HuH-7 (cell line): ENCODE results near the gene EPB41L2.
"Not testable (repeated sequence)": the region's sequence is repeated elsewhere in the genome, so short reads cannot be mapped to it uniquely, and the experiment has no call there.

Experiments
- DNase-seq: peaks from one replicate; pipeline ENCODE4 v3.0.0; 2011; ENCODE audit warnings: low spot score

The EPB41L2 gene

GRCh38 chr6:130944486-130944885 lies 118.6 kb downstream of the EPB41L2 start:
- no peak for DNase-seq

- peak; percentile 32 for DNase-seq
These were observed 119.3 kb downstream of the EPB41L2 start for GRCh38 chr6:130943738-130944137.

GRCh38 chr6:130942752-130943151 lies 120.3 kb downstream of the EPB41L2 start:
- not testable (repeated sequence) for DNase-seq

DNA sequence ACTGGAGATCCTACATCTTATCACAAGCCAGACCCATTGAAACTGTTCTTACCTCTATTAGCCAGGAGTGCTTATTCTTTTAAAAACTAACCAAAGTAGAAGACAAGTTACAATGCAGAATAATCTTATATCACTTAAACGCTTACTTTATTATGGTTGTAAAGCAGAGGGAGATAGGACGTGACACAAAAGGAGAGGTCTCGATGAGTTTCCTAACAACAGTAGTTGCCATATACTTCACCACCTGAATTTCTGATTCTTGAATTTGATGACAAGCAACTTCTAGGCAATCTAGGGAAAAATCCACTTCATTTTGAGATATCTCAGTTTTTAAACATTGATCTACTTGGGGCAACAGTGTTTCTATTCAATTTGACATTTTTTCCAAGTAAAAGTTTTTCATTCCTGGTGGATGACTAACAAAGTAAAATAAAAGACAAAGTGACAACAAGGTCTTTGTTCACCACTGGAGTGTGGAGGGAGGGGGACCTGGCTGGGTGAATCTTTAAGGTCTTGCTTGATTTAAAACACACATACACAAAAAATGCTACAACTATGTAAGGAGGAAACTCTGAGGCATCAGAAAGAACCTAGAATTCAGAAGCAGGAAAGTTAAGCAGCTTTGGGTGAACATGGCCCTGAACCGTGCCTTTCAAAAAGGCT lies 125.0 kb downstream of the EPB41L2 start:
- no peak for DNase-seq

- no peak for DNase-seq
These were observed 126.1 kb downstream of the EPB41L2 start for GRCh38 chr6:130936933-130937332.

DNA sequence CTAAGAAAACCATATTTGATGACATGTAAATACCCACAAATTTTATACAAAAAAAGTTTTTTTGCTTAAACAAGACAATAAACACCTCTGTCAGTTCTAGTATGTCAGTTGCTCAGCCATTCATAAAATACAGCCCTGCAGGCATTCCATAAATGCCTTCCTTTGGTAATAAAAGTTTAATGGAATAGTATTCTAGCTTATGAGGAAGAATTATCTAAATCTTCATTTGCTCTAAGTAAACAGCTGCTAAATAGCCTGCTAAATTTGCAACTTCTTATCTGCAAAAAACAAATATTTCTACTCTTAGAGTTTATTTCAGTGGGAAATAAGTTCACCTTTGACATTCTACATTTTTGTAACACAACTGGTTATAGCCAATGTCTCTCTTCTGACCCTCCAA lies 127.1 kb downstream of the EPB41L2 start:
- DNase-seq, result no peak

- no peak for DNase-seq
These were observed 128.0 kb downstream of the EPB41L2 start for GRCh38 chr6:130934848-130935585.

GRCh38 chr6:130933712-130934200 lies 129.3 kb downstream of the EPB41L2 start:
- DNase-seq, result no peak

- DNase-seq, result no peak
These were observed 130.1 kb downstream of the EPB41L2 start for GRCh38 chr6:130932921-130933320.

- DNase-seq, result no peak
These were observed 130.6 kb downstream of the EPB41L2 start for GRCh38 chr6:130932438-130932837.

DNA sequence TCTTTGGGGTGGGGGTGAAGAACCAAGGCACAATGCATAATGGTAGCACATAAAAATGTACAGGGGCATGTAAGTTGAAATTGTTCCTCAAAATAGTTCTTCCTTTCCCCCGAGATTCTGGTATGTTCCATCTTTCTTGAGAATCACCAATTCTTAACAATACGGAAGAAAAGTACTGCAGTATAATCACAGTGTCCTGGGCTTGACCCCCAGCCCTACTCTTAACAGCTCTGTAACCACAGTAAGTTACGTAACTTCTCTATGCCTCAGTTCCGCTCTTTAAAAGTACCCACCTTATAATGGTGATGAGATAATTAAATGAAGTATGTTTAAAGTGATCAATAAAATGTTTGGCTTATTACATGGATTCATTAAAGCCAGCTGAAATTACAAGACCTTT lies 131.4 kb downstream of the EPB41L2 start:
- no peak for DNase-seq

DNA sequence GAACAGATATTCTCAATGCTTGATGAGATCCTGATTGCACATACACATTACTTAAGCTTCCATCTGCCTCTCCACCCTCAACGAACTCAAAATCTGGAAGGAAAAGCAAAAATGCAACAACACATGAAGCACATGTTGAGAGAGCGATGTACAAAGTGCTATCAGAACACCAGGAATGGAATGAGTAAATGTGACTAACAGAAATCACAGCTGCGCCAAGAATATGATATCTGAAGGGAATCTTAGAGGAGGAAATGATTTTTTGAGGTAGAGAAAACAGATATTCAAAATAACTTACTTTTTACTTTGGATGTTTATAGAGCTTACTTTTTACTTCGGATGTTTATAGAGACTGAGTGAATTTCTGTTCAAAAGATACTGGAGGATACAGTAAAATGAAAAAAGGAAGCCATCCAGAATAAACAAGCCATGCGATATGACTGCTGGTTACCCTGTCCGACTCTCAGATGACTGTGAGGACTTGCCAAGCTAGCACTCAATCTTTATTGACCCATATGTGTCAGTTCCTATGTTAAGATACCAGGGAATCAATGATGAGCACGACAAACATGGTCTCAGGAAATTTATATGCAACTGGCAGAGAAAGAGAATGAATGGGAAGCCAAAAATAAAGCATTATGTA lies 133.9 kb downstream of the EPB41L2 start:
- DNase-seq, result no peak

DNA sequence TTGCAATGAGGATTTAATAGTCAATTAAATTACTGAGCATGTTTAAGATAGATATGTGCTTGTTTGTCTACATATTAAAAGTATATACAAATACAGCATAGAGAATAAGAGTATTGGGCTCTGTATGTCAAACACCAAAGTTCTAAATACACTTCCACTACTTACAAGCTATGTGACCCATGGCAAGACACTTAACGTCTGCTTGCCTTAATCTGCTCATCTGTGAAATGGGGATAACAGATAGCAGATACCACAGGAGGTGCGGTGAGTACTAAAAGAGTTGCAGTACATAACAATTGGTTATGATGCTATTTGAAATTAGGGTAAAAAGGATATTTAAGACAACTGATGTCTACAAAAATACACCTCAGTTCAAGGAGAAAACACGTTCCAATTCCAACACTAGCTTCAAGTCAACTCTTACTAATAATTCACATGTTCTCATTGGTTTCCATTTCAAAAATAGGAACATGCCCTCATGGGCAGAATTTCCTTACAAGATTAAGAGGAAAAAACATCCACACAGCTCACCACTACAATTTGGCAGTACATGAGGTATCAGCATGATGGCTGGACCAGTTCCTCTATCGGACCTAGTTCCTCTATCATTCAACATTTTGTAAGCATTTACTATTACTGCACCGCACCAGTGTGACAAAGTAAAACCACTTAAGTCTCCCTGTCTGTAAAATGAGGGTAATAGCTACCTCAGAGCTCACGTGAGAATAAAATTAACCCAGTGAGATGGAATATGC lies 134.7 kb downstream of the EPB41L2 start:
- DNase-seq, result no peak

DNA sequence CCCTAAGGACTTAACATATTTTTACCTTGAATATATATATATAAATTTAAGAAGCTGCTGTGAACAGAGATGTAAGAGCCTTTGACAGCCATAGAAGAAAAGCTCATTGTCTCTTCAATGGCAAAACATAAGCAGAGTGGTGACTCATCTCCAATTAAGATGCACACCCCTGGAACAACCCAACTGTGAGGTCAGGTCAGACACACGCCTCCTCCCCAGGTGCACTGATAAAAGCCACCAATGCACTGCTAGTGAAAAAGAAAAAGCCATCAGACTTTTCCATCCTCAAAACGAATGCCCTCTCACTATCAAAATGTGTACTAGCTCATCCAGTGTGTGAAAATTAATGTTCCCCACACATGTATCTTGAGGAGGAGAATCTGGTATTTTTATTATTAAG lies 135.7 kb downstream of the EPB41L2 start:
- DNase-seq, result no peak

DNA sequence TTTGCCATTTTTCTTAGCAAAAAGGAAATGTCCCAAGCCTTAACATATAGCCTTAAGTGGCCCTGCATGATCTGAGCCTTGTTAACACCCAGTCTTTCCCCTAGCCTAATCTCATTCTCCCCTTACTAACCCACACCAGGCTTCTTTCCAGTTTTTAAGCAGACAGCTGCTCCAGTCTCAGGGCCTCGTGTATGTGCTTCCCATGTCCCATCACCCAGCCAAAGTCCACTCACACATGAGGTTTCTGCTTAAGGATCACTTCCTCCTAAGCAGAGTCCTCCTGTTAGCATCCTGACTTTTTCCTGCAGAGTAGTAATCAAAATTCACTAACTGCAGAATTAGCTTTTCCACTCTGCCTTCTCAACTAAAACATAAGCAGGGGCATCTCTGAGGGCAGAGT lies 139.7 kb downstream of the EPB41L2 start:
- DNase-seq, result no peak

- no peak for DNase-seq
These were observed 140.1 kb downstream of the EPB41L2 start for GRCh38 chr6:130922922-130923321.

DNA sequence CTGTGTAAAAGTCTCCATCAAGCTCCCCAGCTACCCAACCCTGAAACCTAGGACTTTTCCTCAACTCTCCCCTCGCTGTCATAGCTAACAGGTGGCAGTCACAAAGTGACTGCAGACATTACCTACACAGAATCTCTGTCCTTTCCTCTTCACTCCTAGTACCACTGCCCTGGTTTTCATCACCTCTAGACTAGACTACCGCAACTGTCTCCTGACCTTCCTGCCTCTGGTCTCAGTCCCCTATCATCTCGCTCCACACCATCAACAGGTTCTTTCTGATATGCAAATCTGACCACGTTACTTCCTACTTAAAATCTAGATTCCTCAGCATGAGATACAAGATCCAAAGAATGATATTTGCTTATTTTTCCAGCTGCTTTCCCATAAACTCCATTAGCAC lies 142.1 kb downstream of the EPB41L2 start:
- DNase-seq, result no peak

DNA sequence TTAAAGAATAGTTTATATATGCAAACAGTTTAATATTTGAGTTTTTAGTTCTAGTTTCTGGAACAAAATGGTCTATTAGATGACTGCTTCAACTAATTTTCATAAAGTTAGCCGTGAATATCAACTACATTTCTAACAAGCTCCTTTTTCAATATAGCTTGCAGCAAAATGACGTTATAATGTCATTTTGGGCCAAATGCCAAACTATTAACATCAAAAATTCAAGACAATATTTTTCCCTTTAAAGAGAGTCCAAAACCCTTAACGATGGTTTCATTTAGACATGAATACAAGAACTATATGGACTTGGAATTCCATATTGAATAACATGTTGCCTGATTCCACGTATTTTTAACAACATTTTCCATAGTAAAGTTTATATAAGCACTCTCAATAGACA lies 144.9 kb downstream of the EPB41L2 start:
- no peak for DNase-seq

GRCh38 chr6:130915606-130916005 lies 147.4 kb downstream of the EPB41L2 start:
- not testable (repeated sequence) for DNase-seq

DNA sequence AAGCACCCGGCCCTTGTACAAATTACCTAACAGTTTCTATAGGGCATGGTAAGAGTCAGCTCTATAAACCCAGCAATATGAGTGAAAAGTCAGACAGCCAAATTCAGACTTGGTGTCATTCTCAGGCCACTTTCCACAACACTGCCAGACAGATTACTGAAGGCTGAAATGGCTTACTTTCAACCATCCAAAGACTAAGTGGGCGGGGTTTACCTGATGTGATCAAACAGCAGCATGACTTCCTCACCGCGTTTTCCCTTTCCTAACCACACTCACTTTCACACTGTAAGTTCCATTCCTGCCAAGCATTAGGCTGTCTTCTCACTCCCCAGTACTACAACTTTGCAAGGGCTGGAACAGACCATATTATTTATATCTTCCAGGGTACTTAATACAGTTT lies 149.9 kb downstream of the EPB41L2 start:
- DNase-seq, result no peak

DNA sequence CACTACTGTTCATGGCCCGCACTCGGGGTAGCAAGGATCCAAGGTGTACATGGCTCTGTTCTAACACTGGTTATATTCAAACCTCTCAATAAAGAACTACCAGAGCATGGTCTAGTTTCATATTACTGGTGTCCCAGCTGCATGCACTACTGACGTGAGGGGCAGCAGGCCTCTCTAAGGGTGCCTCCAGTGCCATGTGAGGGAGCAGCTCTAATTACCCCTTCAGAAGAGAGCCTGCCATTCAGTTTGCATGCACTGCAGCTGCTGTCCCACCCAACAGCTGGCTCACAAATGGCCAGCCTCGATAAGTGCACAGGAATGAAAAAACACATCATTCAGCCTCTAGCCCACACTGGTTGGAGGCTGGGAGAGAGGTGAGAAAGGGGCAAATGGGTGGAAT lies 150.6 kb downstream of the EPB41L2 start:
- DNase-seq, result no peak

GRCh38 chr6:130908958-130909357 lies 154.1 kb downstream of the EPB41L2 start:
- DNase-seq, result no peak
